HepG2 (cell line): Measurements from ENCODE around the gene PXMP4. TPM values are rescaled to one million over a fixed set of nuclear protein-coding genes. Genes with fewer than 3 reads are reported as not detected.
A peak's percentile ranks its signal among the peaks of the same experiment; 100 is the strongest.

ENCODE experiments used
- ERF ChIP-seq: IDR thresholded peaks from 2 replicates; pipeline ENCODE4 v1.6.1; 2018; ENCODE audit warnings: missing biosample characterization, missing genetic modification reagents
- GMEB2 ChIP-seq: IDR thresholded peaks from 2 replicates; pipeline ENCODE4 v1.6.1; 2016; ENCODE audit warnings: missing biosample characterization, missing genetic modification reagents, low read depth
- HNF1A ChIP-seq, 2 experiments: sonication (generic) in 1 of 2; formaldehyde crosslinking in 1 of 2; IDR thresholded peaks; 2 replicates each; pipeline versions ENCODE4 v1.4.0 to v1.6.1; 2016 to 2020; ENCODE audit warnings: borderline replicate concordance in 1 of 2, low read depth in 1 of 2, mild to moderate bottlenecking in 1 of 2, missing genetic modification reagents in 1 of 2
- HOXA7 ChIP-seq: sonication (generic); formaldehyde crosslinking; IDR thresholded peaks from 2 replicates; pipeline ENCODE4 v1.8.1; 2022; ENCODE audit warnings: mild to moderate bottlenecking, missing genetic modification reagents, moderate library complexity
- HOXD1 ChIP-seq: sonication (generic); formaldehyde crosslinking; IDR thresholded peaks from 2 replicates; pipeline ENCODE4 v1.5.0; 2020; ENCODE audit warnings: missing genetic modification reagents
- IKZF4 ChIP-seq: sonication (generic); formaldehyde crosslinking; IDR thresholded peaks from 2 replicates; pipeline ENCODE4 v1.5.1; 2020; ENCODE audit warnings: borderline replicate concordance, mild to moderate bottlenecking, low read depth, missing genetic modification reagents; ENCODE audit errors: not compliant biosample characterization
- IRF1 ChIP-seq: sonication (generic); formaldehyde crosslinking; IDR thresholded peaks from 2 replicates; pipeline ENCODE4 v1.4.0; 2020; ENCODE audit warnings: low read depth, mild to moderate bottlenecking, missing genetic modification reagents
- JDP2 ChIP-seq: sonication (generic); formaldehyde crosslinking; IDR thresholded peaks from 2 replicates; pipeline ENCODE4 v1.8.1; 2022; ENCODE audit warnings: missing genetic modification reagents, borderline replicate concordance
- MXI1 ChIP-seq: IDR thresholded peaks from 3 replicates; pipeline ENCODE4 v1.6.1; 2012; ENCODE audit warnings: low read depth, low read length, inconsistent platforms, borderline replicate concordance
- NFATC3 ChIP-seq: sonication (generic); formaldehyde crosslinking; IDR thresholded peaks from 2 replicates; pipeline ENCODE4 v1.5.1; 2020; ENCODE audit warnings: mild to moderate bottlenecking, missing genetic modification reagents
- ZBTB25 ChIP-seq: IDR thresholded peaks from 2 replicates; pipeline ENCODE4 v1.6.1; 2018; ENCODE audit warnings: missing genetic modification reagents
- ZBTB8A ChIP-seq: sonication (generic); formaldehyde crosslinking; IDR thresholded peaks from 2 replicates; pipeline ENCODE4 v1.4.0; 2020; ENCODE audit warnings: mild to moderate bottlenecking, low read depth, missing genetic modification reagents, borderline replicate concordance
- ZFP36L1 ChIP-seq: sonication (generic); formaldehyde crosslinking; IDR thresholded peaks from 2 replicates; pipeline ENCODE4 v1.8.0; 2022; ENCODE audit warnings: mild to moderate bottlenecking, missing genetic modification reagents, moderate library complexity
- ZKSCAN1 ChIP-seq: fragments of 150-350 bp; IDR thresholded peaks from 2 replicates; pipeline ENCODE4 v1.6.1; 2014; ENCODE audit warnings: low read length
- ZMAT5 ChIP-seq: sonication (generic); formaldehyde crosslinking; IDR thresholded peaks from 2 replicates; pipeline ENCODE4 v1.5.0; 2020; ENCODE audit warnings: mild to moderate bottlenecking, low read depth, missing genetic modification reagents, borderline replicate concordance
- ZNF124 ChIP-seq: sonication (generic); formaldehyde crosslinking; IDR thresholded peaks from 2 replicates; pipeline ENCODE4 v1.4.0; 2020; ENCODE audit warnings: missing genetic modification reagents
- ZNF317 ChIP-seq: sonication (generic); formaldehyde crosslinking; IDR thresholded peaks from 2 replicates; pipeline ENCODE4 v1.5.0; 2020; ENCODE audit warnings: mild to moderate bottlenecking, missing genetic modification reagents
- ZNF567 ChIP-seq: sonication (generic); formaldehyde crosslinking; IDR thresholded peaks from 2 replicates; pipeline ENCODE4 v1.8.1; 2023; ENCODE audit warnings: mild to moderate bottlenecking, missing genetic modification reagents, borderline replicate concordance
- ZNF597 ChIP-seq: sonication (generic); formaldehyde crosslinking; IDR thresholded peaks from 2 replicates; pipeline ENCODE4 v1.5.0; 2020; ENCODE audit warnings: missing genetic modification reagents
- ZNF614 ChIP-seq: IDR thresholded peaks from 2 replicates; pipeline ENCODE4 v1.6.1; 2018; ENCODE audit warnings: missing biosample characterization, missing genetic modification reagents, inconsistent platforms, borderline replicate concordance
- polyA plus RNA-seq, 8 experiments: library from polyadenylated mRNA; depleted of rRNA in 3 of 8; stranded (reverse) in 7 of 8; unstranded in 1 of 8; fragments of >200 nt; fragmentation: Illumina TruSeq in 4 of 8; extraction: Trizol in 4 of 8; gene quantifications; 2 replicates each; pipeline versions ENCODE4 v1.2.1 to v1.2.3, GENCODE V29; 2011 to 2016; ENCODE audit warnings: low read depth in 4 of 8, missing spikeins in 1 of 8, mixed read lengths in 1 of 8; ENCODE audit not compliant: insufficient read depth in 1 of 8
- total RNA-seq, 5 experiments: library from RNA; depleted of rRNA; stranded (reverse); fragments of >200 nt; fragmentation: Illumina TruSeq; extraction: Trizol; gene quantifications; 2 replicates each; pipeline ENCODE4 v1.2.3, GENCODE V29; 2016; ENCODE audit warnings: low read depth in 1 of 5

Gene PXMP4
- total and polyA plus RNA-seq, 2 of the 13 experiments (the other 11 are each of a cell fraction or from before 2014, with no cell fraction given) = not detected

GRCh38 chr20:33731693-33732165, 11.6 kb upstream of the PXMP4 start, which contains the start of gene ZNF341 (continued):
- TF ChIP-seq HNF1A (IDR thresholded peaks at IDR 0.05; ENCODE audit: low read depth) = no peak
- no peak for TF ChIP-seq HNF1A (CRISPR knock-in tag; IDR thresholded peaks at IDR 0.05; ENCODE audit: borderline replicate concordance)
- TF ChIP-seq ZNF597 (CRISPR knock-in tag) = no peak
- no peak for TF ChIP-seq IKZF4 (CRISPR knock-in tag)
- peak; percentile 96 for TF ChIP-seq ZNF124 (CRISPR knock-in tag)
- no peak for TF ChIP-seq JDP2 (CRISPR knock-in tag)
- TF ChIP-seq ZNF614 (CRISPR knock-in tag) = 0 out of 2 replicates have a peak, but pooled peaks have one; percentile 60
- TF ChIP-seq IRF1 (CRISPR knock-in tag) = no peak
- 0 out of 2 replicates have a peak, but pooled peaks have one; percentile 5 for TF ChIP-seq ZNF317 (CRISPR knock-in tag)
- TF ChIP-seq NFATC3 (CRISPR knock-in tag) = peak; percentile 90
- no peak for TF ChIP-seq HOXA7 (CRISPR knock-in tag)
- no peak; the same call in 1 of the 3 replicates for TF ChIP-seq MXI1
- TF ChIP-seq ERF (CRISPR knock-in tag) = no peak
- no peak for TF ChIP-seq ZBTB8A (CRISPR knock-in tag)
- TF ChIP-seq HOXD1 (CRISPR knock-in tag) = peak; percentile 19; the same call in 1 of the 2 replicates
- TF ChIP-seq ZBTB25 (CRISPR knock-in tag) = peak; percentile 98; the same call in 1 of the 2 replicates
- no peak for TF ChIP-seq ZKSCAN1
- TF ChIP-seq ZMAT5 (CRISPR knock-in tag) = no peak
- no peak; the same call in 1 of the 2 replicates for TF ChIP-seq GMEB2 (CRISPR knock-in tag)
- TF ChIP-seq ZNF567 (CRISPR knock-in tag) = no peak; the same call in 1 of the 2 replicates
- TF ChIP-seq ZFP36L1 (CRISPR knock-in tag) = peak; percentile 64
